GM19043 (cell line): ENCODE results near the gene DPM1.

Experiments used
- ATAC-seq: cut with Tn5 transposase; IDR thresholded peaks from one replicate; pipeline ENCODE4 v1.9.1; 2021; ENCODE audit warnings: low read depth; ENCODE audit not compliant: unreplicated experiment

DPM1 gene

GRCh38 chr20:50957798-50958614 lies at the start of gene DPM1:
Gene DPM1 (minus strand): TSS chr20:50958532. CDS start chr20:50958523, 9 bp downstream.
- peak; percentile 76 for ATAC-seq

DNA sequence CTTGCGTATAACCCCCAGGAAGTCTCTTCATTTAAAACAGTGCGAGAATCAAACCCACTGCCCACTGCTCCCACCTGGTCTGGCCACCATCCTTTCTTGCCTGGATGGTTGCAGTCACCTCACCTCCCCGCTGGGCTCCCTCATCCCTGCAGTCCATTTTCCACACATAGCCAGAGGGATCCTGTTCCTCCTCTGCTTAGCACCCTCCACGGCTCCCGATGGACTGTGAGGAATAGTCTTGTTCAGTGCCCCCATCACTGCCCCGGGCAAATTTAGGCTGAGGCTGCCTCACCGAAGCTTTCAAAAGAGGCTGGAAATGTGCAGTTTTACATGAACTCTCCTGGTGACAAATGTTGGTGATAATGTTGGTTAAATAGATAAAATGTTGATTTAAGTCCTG lies 46.9 kb upstream of the DPM1 start:
- no peak for ATAC-seq

- no peak for ATAC-seq
Observed at GRCh38 chr20:51004781-51005180, 46.4 kb upstream of the DPM1 start.

DNA sequence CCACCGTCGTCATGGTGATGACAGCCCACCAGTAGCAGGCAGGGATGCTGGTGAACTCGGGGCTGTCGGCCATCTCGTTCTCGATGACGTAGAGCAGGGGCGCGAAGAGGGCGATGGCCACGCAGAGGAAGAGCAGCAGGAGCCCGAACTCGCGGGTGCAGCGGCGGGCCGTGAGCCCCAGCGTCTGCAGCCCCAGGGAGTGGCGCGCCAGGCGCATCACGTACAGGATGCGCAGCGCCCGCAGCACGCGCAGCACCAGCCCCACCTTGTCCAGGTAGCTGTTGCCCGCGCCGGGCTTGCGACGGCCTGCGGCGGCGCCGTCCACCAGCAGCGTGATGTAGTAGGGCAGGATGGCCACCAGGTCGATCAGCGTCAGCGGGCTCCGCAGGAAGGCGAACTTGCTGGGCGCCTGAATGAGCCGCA lies 46.0 kb upstream of the DPM1 start:
- ATAC-seq: no peak

GRCh38 chr20:51003753-51004152 lies 45.4 kb upstream of the DPM1 start:
- no peak for ATAC-seq

GRCh38 chr20:51002633-51003032 lies 44.3 kb upstream of the DPM1 start:
- ATAC-seq: no peak

- no peak for ATAC-seq
Observed at GRCh38 chr20:51001430-51002265, 43.3 kb upstream of the DPM1 start.

- ATAC-seq: no peak
Observed at GRCh38 chr20:50999355-50999754, 41.0 kb upstream of the DPM1 start.

DNA sequence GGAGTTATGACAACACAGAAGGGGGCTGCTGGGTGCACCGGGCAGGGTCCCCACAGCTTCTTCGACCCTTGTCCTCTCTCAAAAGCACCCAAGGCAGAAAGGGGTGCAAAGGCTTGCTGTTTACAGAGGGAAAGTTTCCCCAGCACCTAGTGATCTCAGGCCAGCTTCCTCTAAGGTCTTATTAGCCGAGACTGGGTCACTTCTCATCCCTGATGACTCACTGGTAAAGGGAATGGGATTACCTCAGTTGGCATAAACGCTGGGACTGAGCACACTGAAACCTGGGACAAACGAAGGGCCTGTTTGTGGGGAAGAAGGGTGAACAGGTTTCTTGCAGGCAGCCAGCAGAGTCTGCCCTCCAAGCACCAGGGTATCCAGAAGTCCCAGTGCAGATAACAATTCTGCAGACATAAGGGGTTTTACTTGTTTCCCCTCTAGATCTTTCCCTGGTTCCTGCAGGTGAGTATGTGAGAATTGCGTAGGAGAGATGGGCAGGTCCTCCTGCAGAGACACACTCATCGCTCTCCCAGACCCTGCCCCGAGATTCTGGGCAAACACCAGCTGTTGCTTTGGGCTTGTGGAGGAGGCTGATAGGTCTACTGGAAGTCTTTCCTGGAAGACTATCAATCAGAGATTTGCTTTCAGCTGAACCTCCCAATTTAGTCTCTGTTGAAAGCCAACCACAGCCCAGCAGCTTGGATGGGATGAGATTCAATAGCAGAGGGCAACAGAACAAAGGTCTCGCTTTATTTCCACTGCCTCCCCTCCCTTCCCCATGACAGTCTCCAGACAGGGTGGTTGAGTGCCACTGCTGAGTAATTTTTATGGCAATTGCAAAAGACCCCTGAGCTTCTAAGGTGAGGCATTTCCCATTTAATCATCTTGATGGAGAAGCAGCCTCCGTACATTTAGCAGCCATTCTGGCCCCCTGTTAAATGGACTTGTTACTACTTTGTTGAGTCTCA lies 38.9 kb upstream of the DPM1 start:
- ATAC-seq: no peak

DNA sequence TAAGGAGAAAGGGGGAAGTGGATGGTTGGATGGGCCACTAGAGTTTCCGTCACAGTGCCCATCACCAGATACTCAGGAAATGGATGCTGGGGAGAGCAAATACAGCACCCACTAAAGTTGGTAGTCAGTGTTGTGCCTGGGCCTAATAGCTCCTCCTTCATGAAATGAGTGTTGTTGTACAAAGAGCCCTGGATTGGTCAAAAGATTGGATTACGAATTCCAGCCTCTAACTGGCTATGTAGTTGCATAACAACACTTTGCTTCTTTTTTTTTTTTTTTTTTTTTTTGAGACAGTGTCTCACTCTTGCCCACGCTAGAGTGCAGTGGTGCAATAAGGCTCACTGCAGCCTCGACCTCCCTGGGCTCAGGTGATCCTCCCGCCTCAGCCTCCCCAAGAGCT lies 37.2 kb upstream of the DPM1 start:
- no peak for ATAC-seq

GRCh38 chr20:50993876-50994275 lies 35.5 kb upstream of the DPM1 start:
- no peak for ATAC-seq

DNA sequence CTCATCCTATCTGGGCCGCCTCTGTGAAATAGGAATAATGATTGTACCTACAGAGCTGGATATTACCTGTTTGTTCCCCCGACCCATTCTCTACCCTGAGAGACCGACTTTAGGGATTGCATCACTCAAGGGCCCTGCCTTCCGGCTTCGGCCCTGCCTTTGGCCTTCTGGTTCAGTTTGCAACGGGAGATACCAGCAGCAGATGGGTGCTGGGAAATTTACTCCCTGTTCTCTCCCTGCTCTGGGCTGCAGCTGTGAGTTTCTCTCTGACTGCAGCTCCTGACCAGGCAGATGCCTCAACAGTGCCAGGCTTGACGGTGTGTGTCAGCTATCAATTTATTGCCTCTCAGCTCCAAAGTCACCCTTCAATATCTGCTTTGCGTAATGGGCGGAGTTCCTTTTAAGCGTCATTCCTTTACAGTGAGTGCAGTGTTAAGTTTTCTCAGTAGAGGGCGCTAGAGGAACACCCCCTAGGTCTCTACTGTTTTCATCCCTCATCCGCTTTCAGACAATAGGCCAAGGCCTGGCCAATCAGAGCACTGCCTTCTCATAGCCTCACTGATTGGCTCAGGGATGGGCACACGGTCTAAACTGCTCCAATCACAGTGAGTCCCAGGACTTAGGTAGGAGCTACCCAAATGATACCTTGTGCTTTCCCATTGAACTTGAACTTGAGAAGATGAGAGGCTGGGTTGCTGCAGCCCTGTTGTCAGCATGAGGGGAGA lies 34.6 kb upstream of the DPM1 start:
- ATAC-seq: no peak

- no peak for ATAC-seq
Observed at GRCh38 chr20:50992336-50992732, 34.0 kb upstream of the DPM1 start.

GRCh38 chr20:50991076-50991475 lies 32.7 kb upstream of the DPM1 start:
- no peak for ATAC-seq

DNA sequence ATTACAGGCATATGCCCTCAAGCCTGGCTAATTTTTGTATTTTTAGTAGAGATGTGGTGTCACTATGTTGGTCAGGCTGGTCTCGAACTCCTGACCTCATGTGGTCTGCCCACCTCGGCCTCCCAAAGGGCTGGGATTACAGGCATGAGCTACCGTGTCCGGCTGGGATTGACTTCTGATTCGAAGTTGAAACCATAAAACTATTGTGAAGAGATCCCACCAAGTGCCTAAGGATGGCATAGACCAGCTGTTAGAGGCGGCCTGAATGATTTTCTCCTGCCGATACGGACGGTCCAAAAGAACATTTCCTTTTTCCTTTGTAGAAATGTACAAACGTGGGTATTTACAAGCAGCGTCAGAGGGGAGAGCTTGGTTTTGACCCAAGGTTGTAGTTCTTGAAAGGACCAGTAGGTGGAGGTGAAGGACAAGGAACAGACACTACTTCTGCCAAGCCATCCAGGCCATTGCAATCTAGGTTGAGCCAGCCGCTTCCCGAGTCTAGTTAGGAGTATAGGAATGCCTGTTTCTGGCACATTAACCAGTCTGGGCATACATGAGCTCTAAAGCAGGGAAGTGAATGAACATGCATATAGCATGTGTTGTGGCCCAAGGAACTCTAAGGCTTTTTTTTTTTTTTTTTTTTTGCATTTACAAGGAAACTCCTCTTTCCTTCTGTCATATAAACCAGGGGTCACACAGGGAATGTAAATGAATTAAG lies 29.3 kb upstream of the DPM1 start:
- no peak for ATAC-seq

GRCh38 chr20:50983321-50983720 lies 25.0 kb upstream of the DPM1 start:
- no peak for ATAC-seq

GRCh38 chr20:50982363-50982762 lies 24.0 kb upstream of the DPM1 start:
- no peak for ATAC-seq

GRCh38 chr20:50981714-50982048 lies 23.3 kb upstream of the DPM1 start:
- no peak for ATAC-seq
